ENCODE measurements around the gene ZNF335. TPM values are rescaled to one million over a fixed set of nuclear protein-coding genes. Genes with fewer than 3 reads are reported as not detected.
A peak's percentile ranks its signal among the peaks of the same experiment; 100 is the strongest.

The ZNF335 gene
- total and polyA plus RNA-seq, 2 of the 13 experiments (the other 11 are each of a cell fraction or from before 2014, with no cell fraction given): 9.7 to 13.7 TPM

DNA sequence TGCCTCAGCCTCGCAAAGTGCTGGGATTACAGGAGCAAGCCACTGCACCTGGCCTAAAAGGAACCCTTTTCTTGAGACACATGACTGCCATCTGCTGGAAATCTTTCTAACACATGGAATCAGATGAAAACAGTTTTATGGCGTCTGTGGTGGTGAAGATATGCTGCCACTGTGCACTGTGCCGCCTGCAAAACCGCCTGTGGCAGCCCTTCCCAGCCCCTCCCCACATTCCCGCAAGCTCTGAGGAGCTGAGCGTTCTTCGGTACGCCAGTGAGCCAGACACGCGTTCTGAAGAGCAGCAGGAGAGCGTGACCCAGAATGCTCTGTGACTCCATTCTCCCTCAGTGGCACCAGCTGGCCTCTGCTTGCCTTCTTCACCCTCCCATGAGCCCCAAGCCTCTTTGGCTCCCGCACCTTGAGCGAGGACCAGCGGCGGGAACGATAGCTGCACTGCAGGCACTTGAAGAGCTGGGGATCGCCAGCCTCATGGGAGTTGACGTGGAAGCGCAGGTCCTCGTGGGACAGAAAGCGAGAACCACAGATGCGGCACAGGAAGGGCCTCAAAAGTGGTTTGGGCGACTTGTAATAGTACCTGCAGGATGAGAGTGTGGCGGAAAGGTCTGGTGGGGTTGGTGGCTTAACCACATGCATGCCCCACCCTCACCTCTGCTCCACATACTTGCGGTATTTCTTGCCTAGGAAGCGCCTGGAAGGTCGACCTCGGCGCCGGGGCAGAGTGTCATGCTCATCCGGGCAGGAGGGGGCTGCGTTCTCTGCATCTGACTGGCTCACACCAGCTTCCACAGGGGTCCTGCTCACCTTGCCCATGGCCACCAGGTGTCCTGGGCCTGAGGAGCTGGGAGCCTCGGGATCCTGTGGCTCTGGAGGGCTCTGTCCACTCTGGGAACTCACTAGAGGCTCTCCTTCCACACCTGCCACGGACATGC lies 8.7 kb downstream of the ZNF335 start (continued):
- TF ChIP-seq, protein P1, sequence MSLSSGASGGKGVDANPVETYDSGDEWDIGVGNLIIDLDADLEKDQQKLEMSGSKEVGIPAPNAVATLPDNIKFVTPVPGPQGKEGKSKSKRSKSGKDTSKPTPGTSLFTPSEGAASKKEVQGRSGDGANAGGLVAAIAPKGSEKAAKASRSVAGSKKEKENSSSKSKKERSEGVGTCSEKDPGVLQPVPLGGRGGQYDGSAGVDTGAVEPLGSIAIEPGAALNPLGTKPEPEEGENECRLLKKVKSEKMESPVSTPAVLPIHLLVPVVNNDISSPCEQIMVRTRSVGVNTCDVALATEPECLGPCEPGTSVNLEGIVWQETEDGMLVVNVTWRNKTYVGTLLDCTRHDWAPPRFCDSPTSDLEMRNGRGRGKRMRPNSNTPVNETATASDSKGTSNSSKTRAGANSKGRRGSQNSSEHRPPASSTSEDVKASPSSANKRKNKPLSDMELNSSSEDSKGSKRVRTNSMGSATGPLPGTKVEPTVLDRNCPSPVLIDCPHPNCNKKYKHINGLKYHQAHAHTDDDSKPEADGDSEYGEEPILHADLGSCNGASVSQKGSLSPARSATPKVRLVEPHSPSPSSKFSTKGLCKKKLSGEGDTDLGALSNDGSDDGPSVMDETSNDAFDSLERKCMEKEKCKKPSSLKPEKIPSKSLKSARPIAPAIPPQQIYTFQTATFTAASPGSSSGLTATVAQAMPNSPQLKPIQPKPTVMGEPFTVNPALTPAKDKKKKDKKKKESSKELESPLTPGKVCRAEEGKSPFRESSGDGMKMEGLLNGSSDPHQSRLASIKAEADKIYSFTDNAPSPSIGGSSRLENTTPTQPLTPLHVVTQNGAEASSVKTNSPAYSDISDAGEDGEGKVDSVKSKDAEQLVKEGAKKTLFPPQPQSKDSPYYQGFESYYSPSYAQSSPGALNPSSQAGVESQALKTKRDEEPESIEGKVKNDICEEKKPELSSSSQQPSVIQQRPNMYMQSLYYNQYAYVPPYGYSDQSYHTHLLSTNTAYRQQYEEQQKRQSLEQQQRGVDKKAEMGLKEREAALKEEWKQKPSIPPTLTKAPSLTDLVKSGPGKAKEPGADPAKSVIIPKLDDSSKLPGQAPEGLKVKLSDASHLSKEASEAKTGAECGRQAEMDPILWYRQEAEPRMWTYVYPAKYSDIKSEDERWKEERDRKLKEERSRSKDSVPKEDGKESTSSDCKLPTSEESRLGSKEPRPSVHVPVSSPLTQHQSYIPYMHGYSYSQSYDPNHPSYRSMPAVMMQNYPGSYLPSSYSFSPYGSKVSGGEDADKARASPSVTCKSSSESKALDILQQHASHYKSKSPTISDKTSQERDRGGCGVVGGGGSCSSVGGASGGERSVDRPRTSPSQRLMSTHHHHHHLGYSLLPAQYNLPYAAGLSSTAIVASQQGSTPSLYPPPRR (CRISPR knock-in tag; IDR thresholded peaks at IDR 0.05; ENCODE audit: borderline replicate concordance): peak; percentile 51; the same call in 1 of the 2 replicates
- TF ChIP-seq, protein P2, sequence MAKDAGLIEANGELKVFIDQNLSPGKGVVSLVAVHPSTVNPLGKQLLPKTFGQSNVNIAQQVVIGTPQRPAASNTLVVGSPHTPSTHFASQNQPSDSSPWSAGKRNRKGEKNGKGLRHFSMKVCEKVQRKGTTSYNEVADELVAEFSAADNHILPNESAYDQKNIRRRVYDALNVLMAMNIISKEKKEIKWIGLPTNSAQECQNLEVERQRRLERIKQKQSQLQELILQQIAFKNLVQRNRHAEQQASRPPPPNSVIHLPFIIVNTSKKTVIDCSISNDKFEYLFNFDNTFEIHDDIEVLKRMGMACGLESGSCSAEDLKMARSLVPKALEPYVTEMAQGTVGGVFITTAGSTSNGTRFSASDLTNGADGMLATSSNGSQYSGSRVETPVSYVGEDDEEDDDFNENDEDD (CRISPR knock-in tag; IDR thresholded peaks at IDR 0.05; ENCODE audit: borderline replicate concordance): no peak
- TF ChIP-seq JUNB (CRISPR knock-in tag; IDR thresholded peaks at IDR 0.05; ENCODE audit: borderline replicate concordance) (no peak), ZNF441 (CRISPR knock-in tag; IDR thresholded peaks at IDR 0.05; ENCODE audit: borderline replicate concordance) (no peak), FOSL1 (CRISPR knock-in tag; IDR thresholded peaks at IDR 0.05; ENCODE audit: borderline replicate concordance) (no peak), MXD4 (CRISPR knock-in tag; IDR thresholded peaks at IDR 0.05) (no peak), ZNF839 (CRISPR knock-in tag; IDR thresholded peaks at IDR 0.05; ENCODE audit: borderline replicate concordance) (no peak), ZSCAN29 (CRISPR knock-in tag; conservative IDR thresholded peaks at IDR 0.05) (0 out of 2 replicates have a peak, but pooled peaks have one; percentile 58), ZNF768 (CRISPR knock-in tag; IDR thresholded peaks at IDR 0.05) (peak; percentile 31; the same call in 1 of the 2 replicates), KAT7 (CRISPR knock-in tag; IDR thresholded peaks at IDR 0.05; ENCODE audit: borderline replicate concordance) (no peak), ZNF337 (CRISPR knock-in tag; IDR thresholded peaks at IDR 0.05; ENCODE audit: borderline replicate concordance, low read depth) (no peak), ZNF460 (CRISPR knock-in tag; IDR thresholded peaks at IDR 0.05; ENCODE audit: borderline replicate concordance) (no peak), ZNF335 (CRISPR knock-in tag; IDR thresholded peaks at IDR 0.05) (0 out of 2 replicates have a peak, but pooled peaks have one; percentile 36), MAFF (IDR thresholded peaks at IDR 0.05; ENCODE audit: low read depth, low read length) (no peak), PHF5A (CRISPR knock-in tag; IDR thresholded peaks at IDR 0.05; ENCODE audit: low read depth, unreplicated experiment) (peak; percentile 56)
- TF ChIP-seq, protein P3, sequence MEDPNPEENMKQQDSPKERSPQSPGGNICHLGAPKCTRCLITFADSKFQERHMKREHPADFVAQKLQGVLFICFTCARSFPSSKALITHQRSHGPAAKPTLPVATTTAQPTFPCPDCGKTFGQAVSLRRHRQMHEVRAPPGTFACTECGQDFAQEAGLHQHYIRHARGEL (CRISPR knock-in tag; IDR thresholded peaks at IDR 0.05): no peak
- TF ChIP-seq, protein P4, sequence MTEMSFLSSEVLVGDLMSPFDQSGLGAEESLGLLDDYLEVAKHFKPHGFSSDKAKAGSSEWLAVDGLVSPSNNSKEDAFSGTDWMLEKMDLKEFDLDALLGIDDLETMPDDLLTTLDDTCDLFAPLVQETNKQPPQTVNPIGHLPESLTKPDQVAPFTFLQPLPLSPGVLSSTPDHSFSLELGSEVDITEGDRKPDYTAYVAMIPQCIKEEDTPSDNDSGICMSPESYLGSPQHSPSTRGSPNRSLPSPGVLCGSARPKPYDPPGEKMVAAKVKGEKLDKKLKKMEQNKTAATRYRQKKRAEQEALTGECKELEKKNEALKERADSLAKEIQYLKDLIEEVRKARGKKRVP (CRISPR knock-in tag; IDR thresholded peaks at IDR 0.05): no peak
- TF ChIP-seq, protein P5, sequence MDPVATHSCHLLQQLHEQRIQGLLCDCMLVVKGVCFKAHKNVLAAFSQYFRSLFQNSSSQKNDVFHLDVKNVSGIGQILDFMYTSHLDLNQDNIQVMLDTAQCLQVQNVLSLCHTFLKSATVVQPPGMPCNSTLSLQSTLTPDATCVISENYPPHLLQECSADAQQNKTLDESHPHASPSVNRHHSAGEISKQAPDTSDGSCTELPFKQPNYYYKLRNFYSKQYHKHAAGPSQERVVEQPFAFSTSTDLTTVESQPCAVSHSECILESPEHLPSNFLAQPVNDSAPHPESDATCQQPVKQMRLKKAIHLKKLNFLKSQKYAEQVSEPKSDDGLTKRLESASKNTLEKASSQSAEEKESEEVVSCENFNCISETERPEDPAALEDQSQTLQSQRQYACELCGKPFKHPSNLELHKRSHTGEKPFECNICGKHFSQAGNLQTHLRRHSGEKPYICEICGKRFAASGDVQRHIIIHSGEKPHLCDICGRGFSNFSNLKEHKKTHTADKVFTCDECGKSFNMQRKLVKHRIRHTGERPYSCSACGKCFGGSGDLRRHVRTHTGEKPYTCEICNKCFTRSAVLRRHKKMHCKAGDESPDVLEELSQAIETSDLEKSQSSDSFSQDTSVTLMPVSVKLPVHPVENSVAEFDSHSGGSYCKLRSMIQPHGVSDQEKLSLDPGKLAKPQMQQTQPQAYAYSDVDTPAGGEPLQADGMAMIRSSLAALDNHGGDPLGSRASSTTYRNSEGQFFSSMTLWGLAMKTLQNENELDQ (CRISPR knock-in tag; IDR thresholded peaks at IDR 0.05; ENCODE audit: borderline replicate concordance): no peak

Measured in HepG2 (cell line).